ENCODE measurements around the gene AHDC1. TPM values are rescaled to one million over a fixed set of nuclear protein-coding genes. Genes with fewer than 3 reads are reported as not detected.

The AHDC1 gene
- total RNA-seq, 1 donor from 2014 or later, result 124 TPM

GRCh38 chr1:27550510-27551169, 53.3 kb downstream of the AHDC1 start:
- Mint-ChIP-seq H3K27me3 (ENCODE audit: unreplicated experiment) (no peaks in the 10 kb centered on the region), H3K36me3 (ENCODE audit: unreplicated experiment) (peaks cover 30% of the 10 kb centered on the region), H3K4me1 (ENCODE audit: unreplicated experiment) (peaks cover 24% of the 10 kb centered on the region), H3K9me3 (ENCODE audit: unreplicated experiment) (no peaks in the 10 kb centered on the region), H3K27ac (ENCODE audit: unreplicated experiment) (no peak overlapping the region), H3K4me3 (ENCODE audit: unreplicated experiment) (no peak overlapping the region)
- TF ChIP-seq CTCF (IDR thresholded peaks at IDR 0.05), result no peak
- no peak for DNase-seq (ENCODE audit: extremely low spot score, unreplicated experiment)

- no peaks in the 10 kb centered on the region for H3K27me3 Mint-ChIP-seq (ENCODE audit: unreplicated experiment)
- H3K9me3 Mint-ChIP-seq (ENCODE audit: unreplicated experiment), result no peaks in the 10 kb centered on the region
- peaks cover 24% of the 10 kb centered on the region for H3K4me1 Mint-ChIP-seq (ENCODE audit: unreplicated experiment)
- no peak overlapping the region for H3K27ac Mint-ChIP-seq (ENCODE audit: unreplicated experiment)
- peaks cover 33% of the 10 kb centered on the region for H3K36me3 Mint-ChIP-seq (ENCODE audit: unreplicated experiment)
- no peak for DNase-seq (ENCODE audit: extremely low spot score, unreplicated experiment)
- H3K4me3 Mint-ChIP-seq (ENCODE audit: unreplicated experiment), result no peak overlapping the region
- TF ChIP-seq CTCF (IDR thresholded peaks at IDR 0.05), result no peak
Observed at GRCh38 chr1:27549807-27550408, 54.0 kb downstream of the AHDC1 start.

GRCh38 chr1:27548858-27549719, 54.9 kb downstream of the AHDC1 start:
- Mint-ChIP-seq H3K9me3 (ENCODE audit: unreplicated experiment) (no peaks in the 10 kb centered on the region), H3K27me3 (ENCODE audit: unreplicated experiment) (no peaks in the 10 kb centered on the region), H3K36me3 (ENCODE audit: unreplicated experiment) (peaks cover 40% of the 10 kb centered on the region), H3K4me1 (ENCODE audit: unreplicated experiment) (peaks cover 24% of the 10 kb centered on the region), H3K4me3 (ENCODE audit: unreplicated experiment) (no peak overlapping the region), H3K27ac (ENCODE audit: unreplicated experiment) (peak overlapping the region; percentile 14)
- DNase-seq (ENCODE audit: extremely low spot score, unreplicated experiment), result no peak
- TF ChIP-seq CTCF (IDR thresholded peaks at IDR 0.05), result no peak

GRCh38 chr1:27548136-27548853, 55.6 kb downstream of the AHDC1 start:
- Mint-ChIP-seq H3K27ac (ENCODE audit: unreplicated experiment) (peak overlapping the region; percentile 14), H3K36me3 (ENCODE audit: unreplicated experiment) (peaks cover 43% of the 10 kb centered on the region), H3K9me3 (ENCODE audit: unreplicated experiment) (no peaks in the 10 kb centered on the region), H3K4me1 (ENCODE audit: unreplicated experiment) (peaks cover 30% of the 10 kb centered on the region), H3K4me3 (ENCODE audit: unreplicated experiment) (no peak overlapping the region), H3K27me3 (ENCODE audit: unreplicated experiment) (no peaks in the 10 kb centered on the region)
- DNase-seq (ENCODE audit: extremely low spot score, unreplicated experiment), result no peak
- no peak for TF ChIP-seq CTCF (IDR thresholded peaks at IDR 0.05)
